C4-2B (cell line): ENCODE data around the gene TMEM135.

Experiments
- H3K27ac ChIP-seq: fragments of 450-650 bp; 2 replicates; pipeline ENCODE4 v1.5.1; 2017
- CTCF ChIP-seq: fragments of 450-650 bp; conservative IDR thresholded peaks from 2 replicates; pipeline ENCODE4 v1.5.1; 2017; ENCODE audit warnings: mild to moderate bottlenecking
- ZFX ChIP-seq: fragments of 450-650 bp; IDR thresholded peaks from 2 replicates; pipeline ENCODE4 v1.6.1; 2017

TMEM135 gene

GRCh38 chr11:87306262-87306851 is 268.6 kb downstream of the TMEM135 start:
- TF ChIP-seq CTCF (no peak), ZFX (no peak)
- H3K27ac ChIP-seq: no peak overlapping the region

GRCh38 chr11:87307101-87307500 is 269.4 kb downstream of the TMEM135 start:
- no peak overlapping the region for H3K27ac ChIP-seq
- TF ChIP-seq ZFX: no peak
- TF ChIP-seq CTCF: no peak

GRCh38 chr11:87315229-87315628 is 277.5 kb downstream of the TMEM135 start:
- no peak overlapping the region for H3K27ac ChIP-seq
- no peak for TF ChIP-seq ZFX
- TF ChIP-seq CTCF: no peak

- no peak overlapping the region for H3K27ac ChIP-seq
- TF ChIP-seq CTCF (no peak), ZFX (no peak)
Measured at GRCh38 chr11:87316491-87316890, 278.8 kb downstream of the TMEM135 start.

GRCh38 chr11:87317441-87317840 is 279.7 kb downstream of the TMEM135 start:
- H3K27ac ChIP-seq: no peak overlapping the region
- TF ChIP-seq ZFX: no peak
- no peak for TF ChIP-seq CTCF

GRCh38 chr11:87320123-87320522 is 282.4 kb downstream of the TMEM135 start:
- no peak overlapping the region for H3K27ac ChIP-seq
- TF ChIP-seq ZFX (no peak), CTCF (no peak)

- TF ChIP-seq ZFX (no peak), CTCF (no peak)
- no peak overlapping the region for H3K27ac ChIP-seq
Measured at GRCh38 chr11:87322568-87322967, 284.8 kb downstream of the TMEM135 start.
